Duodenal mucosa (tissue), 2 donors: Measurements from ENCODE around the gene ENPP7.
"Not testable (repeated sequence)": the region's sequence is repeated elsewhere in the genome, so short reads cannot be mapped to it uniquely, and the experiment has no call there.

Experiments used
- H3K27ac ChIP-seq: one replicate; pipeline ENCODE4 v1.7.0; 2013; ENCODE audit warnings: low read depth, low read length
- H3K27me3 ChIP-seq, 2 donors: one replicate each; pipeline ENCODE4 v1.7.0; 2013; ENCODE audit warnings: low read length in 2 of 2, control low read depth in 1 of 2; ENCODE audit not compliant: insufficient read depth in 2 of 2, control insufficient read depth in 1 of 2
- H3K36me3 ChIP-seq, 2 donors: one replicate each; pipeline ENCODE4 v1.7.0; 2013; ENCODE audit warnings: low read length in 2 of 2, control low read depth in 1 of 2; ENCODE audit not compliant: insufficient read depth in 2 of 2, control insufficient read depth in 1 of 2
- H3K4me1 ChIP-seq, 2 donors: one replicate each; pipeline ENCODE4 v1.7.0; 2013; ENCODE audit warnings: low read length in 2 of 2, control low read depth in 1 of 2; ENCODE audit not compliant: insufficient read depth in 2 of 2, control insufficient read depth in 1 of 2
- H3K4me3 ChIP-seq, 2 donors: one replicate each; pipeline ENCODE4 v1.7.0; 2013; ENCODE audit warnings: low read length in 2 of 2, low read depth in 1 of 2
- H3K9ac ChIP-seq, 2 donors: one replicate each; pipeline ENCODE4 v1.7.0; 2013; ENCODE audit warnings: low read length in 2 of 2, low read depth in 1 of 2
- H3K9me3 ChIP-seq, 2 donors: one replicate each; pipeline ENCODE4 v1.7.0; 2013; ENCODE audit warnings: low read length in 2 of 2, control low read depth in 1 of 2; ENCODE audit not compliant: control insufficient read depth in 1 of 2

ENPP7 gene

DNA sequence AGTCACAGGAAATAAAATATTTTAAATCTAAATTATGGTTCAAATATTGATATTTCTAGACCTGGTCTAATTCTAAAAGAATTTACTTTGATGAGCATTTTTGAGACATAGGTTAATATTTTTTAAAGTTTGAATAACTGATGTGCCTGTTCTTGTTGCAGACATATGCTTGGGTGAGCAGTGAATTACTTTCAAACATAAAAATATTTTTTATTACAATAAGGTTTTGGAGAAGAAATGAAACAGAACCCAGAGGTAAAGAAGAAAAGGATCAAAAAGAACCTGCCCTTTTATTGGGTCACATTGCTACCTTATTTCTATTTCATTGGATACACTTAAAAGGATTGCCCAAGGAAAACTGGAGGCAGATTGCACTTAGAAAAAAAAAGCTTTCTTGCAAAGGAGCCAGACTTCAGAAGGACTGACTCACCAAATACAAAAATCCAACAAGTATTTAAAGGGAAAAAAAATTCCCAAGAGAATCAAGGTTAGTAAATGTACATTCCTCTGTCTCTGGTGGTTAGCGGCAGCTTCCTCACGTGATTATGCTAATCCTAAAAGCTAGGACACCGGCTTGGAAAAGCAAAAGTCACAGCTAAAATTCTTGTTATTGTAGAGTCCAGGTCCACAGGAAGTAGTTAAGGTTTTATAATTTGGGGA lies 18.5 kb downstream of the ENPP7 start:
- Histone ChIP-seq H3K36me3 (no peaks in the 10 kb centered on the region), H3K9me3 (no peaks in the 10 kb centered on the region), H3K9ac (no peak overlapping the region), H3K4me1 (peaks cover 0 to 4% of the 10 kb centered on the region in 2 donors), H3K27ac (no peak overlapping the region), H3K27me3 (peaks cover 46% of the 10 kb centered on the region in 2 donors), H3K4me3 (no peak overlapping the region)

DNA sequence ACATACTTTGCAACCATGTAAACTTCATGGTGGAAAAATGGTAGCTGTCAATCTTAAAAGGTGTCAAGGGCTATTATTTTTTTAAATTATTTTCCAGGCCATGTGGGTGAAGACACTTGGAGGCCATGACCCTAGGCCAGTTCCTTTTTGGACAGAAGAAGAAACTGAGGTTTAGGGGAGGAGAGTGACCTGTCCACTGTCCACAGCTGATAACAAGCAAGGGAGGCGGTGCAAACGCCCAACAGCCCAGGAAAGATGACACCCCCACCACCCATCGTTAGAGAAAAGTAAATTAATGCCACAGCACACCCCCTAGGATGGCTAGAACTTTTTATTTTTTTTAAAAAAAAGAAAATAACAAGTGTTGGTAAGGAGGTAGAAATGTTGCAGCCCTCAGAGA lies 19.2 kb downstream of the ENPP7 start:
- no peaks in the 10 kb centered on the region for H3K9me3 ChIP-seq
- H3K27me3 ChIP-seq, result peaks cover 46 to 53% of the 10 kb centered on the region in 2 donors
- no peak overlapping the region for H3K9ac ChIP-seq
- no peak overlapping the region for H3K4me3 ChIP-seq
- peaks cover 0 to 4% of the 10 kb centered on the region in 2 donors for H3K4me1 ChIP-seq
- no peak overlapping the region for H3K27ac ChIP-seq
- no peaks in the 10 kb centered on the region for H3K36me3 ChIP-seq

DNA sequence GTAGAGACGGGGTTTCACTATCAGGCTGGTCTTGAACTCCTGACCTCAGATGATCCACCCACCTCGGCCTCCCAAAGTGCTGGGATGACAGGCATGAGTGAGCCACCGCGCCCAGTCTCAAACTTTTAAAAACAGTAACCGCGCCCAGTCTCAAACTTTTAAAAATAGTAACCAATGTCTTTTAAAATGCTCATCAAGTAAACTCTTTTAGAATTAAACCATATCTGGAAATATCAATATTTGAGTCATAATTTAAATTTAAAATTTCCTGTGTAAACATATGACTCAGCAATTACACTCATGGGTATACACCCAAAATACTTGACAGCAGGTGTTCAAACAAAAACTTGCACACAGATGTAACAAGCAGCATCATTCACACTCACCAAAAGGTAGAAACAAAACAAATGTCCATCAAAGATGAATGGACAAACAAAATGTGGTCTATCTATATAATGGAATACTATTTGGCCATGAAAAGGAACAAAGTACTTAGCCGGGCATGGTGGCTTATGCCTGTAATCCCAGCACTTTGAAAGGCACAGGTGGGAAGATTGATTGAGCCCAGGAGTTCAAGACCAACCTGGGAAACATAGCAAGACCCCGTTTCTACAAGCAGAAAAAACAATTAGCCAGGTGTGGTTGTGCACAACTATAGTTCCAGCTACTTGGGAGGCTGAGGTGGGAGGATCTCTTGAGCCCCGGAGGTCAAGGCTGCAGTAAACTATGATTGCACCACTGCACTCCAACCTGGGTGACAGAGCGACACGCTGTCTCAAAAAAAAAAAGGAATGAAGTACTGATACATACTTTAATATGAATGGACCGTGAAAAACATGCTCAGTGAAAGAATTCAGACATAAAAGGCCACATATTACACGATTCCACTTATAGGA lies 20.2 kb downstream of the ENPP7 start:
- peaks cover 0 to 4% of the 10 kb centered on the region in 2 donors for H3K4me1 ChIP-seq
- no peak overlapping the region for H3K27ac ChIP-seq
- no peak overlapping the region for H3K9ac ChIP-seq
- peaks cover 46 to 48% of the 10 kb centered on the region in 2 donors for H3K27me3 ChIP-seq
- no peak overlapping the region for H3K4me3 ChIP-seq
- H3K36me3 ChIP-seq, result no peaks in the 10 kb centered on the region
- H3K9me3 ChIP-seq, result no peaks in the 10 kb centered on the region

DNA sequence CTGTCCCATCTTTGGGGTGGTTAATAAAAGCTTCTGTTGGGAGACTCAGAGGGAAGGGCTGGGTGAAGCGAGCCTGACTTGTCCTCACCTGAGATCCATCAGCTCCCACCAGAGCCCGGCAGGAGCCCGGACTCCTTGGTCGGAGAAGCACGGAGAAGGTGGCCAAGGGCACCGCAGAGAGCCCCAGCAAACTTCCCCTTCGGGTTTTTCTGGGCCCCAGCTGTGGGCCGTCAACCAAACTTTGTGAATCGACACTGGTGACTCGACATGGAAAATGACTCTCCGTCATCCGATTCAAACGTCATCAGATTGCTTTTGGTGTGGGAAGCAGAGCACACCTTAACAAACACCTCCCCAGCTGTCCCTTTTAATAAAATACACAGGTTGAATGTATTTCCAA lies 21.4 kb downstream of the ENPP7 start:
- Histone ChIP-seq H3K9ac (no peak overlapping the region), H3K27me3 (peaks cover 38% of the 10 kb centered on the region in 2 donors)

DNA sequence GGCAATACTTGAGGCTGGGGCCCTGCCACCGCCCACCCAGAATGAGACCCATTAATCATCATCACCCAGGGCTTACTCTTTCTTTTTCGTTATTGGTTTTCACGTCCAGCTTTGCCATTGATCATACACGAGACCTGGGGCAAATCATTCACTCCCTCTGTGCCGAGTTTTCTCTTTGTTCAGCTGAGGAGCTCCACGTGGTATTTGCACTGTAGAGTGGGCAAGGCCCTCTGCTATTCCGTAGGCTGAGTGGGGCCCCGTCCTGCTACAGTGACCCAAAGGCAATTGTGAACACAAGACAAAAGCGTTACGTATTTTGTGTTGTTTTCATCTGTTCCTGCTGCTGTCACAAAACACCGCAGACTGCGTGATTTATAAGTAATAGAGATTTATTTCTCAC lies 23.6 kb downstream of the ENPP7 start:
- Histone ChIP-seq H3K36me3 (no peaks in the 10 kb centered on the region), H3K4me3 (no peak overlapping the region), H3K27me3 (peaks cover 20 to 23% of the 10 kb centered on the region in 2 donors), H3K4me1 (no peaks in the 10 kb centered on the region), H3K27ac (no peak overlapping the region), H3K9ac (no peak overlapping the region), H3K9me3 (no peaks in the 10 kb centered on the region)

More for the DNA sequence above, 21.4 kb downstream of the ENPP7 start:
- Histone ChIP-seq H3K4me1 (peaks cover 0 to 4% of the 10 kb centered on the region in 2 donors), H3K4me3 (no peak overlapping the region), H3K9me3 (no peaks in the 10 kb centered on the region), H3K36me3 (no peaks in the 10 kb centered on the region), H3K27ac (no peak overlapping the region)

DNA sequence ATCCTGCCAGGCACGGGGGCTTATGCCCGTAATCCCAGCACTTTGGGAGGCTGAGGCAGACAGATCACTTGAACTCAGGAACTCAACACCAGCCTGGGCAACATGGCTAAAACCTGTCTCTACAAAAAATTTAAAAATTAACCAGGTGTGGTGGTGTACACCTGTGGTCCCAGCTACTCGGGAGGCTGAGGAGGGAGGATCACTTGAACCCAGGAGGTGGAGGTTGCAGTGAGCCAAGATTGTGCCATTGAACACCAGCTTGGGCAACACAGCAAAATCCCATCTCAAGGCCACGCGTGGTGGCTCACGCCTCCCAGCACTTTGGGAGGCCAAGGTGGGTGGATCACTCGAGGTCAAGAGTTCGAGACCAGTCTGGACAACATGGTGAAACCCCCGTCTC lies 24.2 kb downstream of the ENPP7 start:
- H3K27ac ChIP-seq, H3K4me3 ChIP-seq, H3K9me3 ChIP-seq, H3K9ac ChIP-seq, H3K36me3 ChIP-seq, H3K4me1 ChIP-seq: not testable (repeated sequence)
- peaks cover 15 to 17% of the 10 kb centered on the region in 2 donors for H3K27me3 ChIP-seq

DNA sequence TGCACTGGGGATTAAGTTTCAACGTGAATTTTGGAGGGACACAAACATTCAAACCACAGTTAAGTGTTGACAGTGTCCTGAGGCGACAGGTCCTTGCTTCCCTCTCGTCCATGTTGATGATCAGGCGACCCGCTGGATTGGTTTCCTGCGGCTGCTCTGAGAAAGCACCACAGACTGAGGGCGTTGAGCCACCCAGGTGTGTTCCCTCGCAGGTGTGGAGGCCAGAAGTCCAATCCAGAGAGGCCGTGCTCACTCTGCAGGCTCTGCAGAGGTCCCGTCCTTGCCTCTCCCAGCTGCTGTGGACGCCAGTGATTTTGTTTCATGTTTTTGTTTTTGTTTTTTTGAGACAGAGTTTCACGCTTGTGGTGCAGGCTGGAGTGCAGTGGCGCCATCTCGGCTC lies 24.8 kb downstream of the ENPP7 start:
- Histone ChIP-seq H3K27me3 (peaks cover 11 to 15% of the 10 kb centered on the region in 2 donors), H3K27ac (no peak overlapping the region), H3K9me3 (no peaks in the 10 kb centered on the region), H3K36me3 (no peaks in the 10 kb centered on the region), H3K9ac (no peak overlapping the region), H3K4me1 (no peaks in the 10 kb centered on the region), H3K4me3 (no peak overlapping the region)

DNA sequence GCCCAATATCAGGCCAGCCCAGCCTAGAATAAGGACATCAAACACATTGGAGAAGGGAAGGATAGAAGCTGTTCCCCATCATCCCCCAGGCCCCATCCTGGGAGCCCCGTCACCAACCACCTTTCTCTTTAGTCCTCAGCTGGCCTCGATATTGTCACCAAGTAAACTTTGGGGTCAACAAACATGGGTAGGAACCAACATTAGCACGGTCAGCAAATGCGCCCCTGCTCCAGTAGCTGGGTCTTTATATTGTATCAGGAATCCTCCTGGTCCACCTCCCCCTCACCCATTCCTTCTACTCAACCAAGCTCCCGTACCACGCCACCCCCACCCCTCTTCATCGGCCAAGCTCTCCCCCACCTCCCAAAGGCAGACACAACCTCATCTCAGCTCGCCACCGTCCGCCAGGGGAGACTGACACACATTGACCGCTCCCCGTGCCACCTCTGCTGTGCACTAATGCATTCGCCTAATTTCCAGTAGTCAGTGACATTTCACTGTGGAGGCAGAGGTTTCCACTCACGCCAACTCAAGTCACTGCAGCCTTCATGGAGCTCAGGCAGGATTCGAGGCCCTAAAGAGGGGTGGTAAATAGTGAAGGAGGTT lies 26.5 kb downstream of the ENPP7 start:
- H3K4me1 ChIP-seq, result no peaks in the 10 kb centered on the region
- no peaks in the 10 kb centered on the region for H3K36me3 ChIP-seq
- peaks cover 9 to 11% of the 10 kb centered on the region in 2 donors for H3K27me3 ChIP-seq
- H3K4me3 ChIP-seq, result no peak overlapping the region
- H3K27ac ChIP-seq, result no peak overlapping the region
- H3K9me3 ChIP-seq, result no peaks in the 10 kb centered on the region
- H3K9ac ChIP-seq, result no peak overlapping the region

DNA sequence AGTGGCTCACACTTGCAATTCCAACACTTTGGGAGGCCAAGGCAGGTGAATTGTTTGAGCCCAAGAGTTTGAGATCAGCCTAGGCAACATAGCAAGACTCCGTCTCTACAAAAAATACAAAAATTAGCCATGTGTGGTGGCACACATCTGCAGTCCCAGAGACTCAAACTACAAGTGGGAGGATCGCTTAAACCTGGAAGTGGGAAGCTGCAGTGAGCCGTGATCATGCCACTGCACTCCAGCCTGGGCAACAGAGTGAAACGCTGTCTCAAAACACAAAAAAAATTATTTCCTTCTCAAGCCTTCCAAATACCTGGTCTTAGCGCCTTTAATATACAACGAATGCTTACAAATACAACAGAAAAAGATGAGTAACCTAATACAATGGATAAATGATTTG lies 27.5 kb downstream of the ENPP7 start:
- Histone ChIP-seq H3K9me3 (no peaks in the 10 kb centered on the region), H3K4me3 (no peak overlapping the region), H3K9ac (no peak overlapping the region), H3K27ac (no peak overlapping the region), H3K4me1 (no peaks in the 10 kb centered on the region), H3K27me3 (peaks cover 8 to 10% of the 10 kb centered on the region in 2 donors), H3K36me3 (no peaks in the 10 kb centered on the region)
